ENCODE data around the gene WDR4. TPM values are rescaled to one million over a fixed set of nuclear protein-coding genes. Genes with fewer than 3 reads are reported as not detected.

Gene WDR4
- total and polyA plus RNA-seq, 2 of the 13 experiments (the other 11 are each of a cell fraction or from before 2014, with no cell fraction given), result 11.3 to 14.4 TPM

DNA sequence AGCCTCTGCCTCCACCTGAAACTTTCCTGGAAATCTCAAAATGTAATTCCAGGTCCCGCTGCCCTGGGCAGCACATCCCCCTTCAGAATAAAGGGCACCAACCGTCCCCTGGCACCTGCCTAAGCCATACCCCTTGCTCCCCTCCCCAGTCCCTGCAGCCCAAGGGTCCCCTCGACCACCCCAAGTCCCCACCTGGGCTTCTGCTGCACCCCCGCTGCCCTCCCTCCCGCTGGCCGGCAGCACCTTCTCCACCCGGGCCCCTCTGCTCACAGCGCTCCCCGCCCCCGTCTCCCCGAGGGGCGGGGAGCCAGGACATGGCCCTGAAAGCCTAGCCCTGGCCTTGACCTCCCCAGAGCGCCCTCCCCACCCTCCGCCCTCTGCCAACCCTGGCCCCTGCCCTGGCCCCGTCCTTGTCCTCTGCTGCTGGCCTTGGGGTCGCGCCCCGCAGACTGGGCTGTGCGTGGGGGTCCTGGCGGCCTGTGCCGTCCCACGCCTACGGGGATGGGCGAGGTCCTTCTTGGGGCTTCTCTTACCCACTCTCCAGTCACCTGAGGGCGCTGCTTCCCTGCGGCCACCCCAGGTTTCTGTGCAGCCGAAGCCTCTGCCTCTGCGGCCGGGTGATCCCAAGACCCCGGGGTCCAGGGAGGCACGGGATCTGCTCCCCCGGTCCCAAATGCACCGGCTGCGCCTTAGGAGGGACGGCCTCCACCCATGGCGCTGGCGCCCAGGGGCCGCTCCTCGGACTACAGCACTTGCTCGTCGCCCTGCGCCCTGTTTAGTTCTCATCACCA is 41.7 kb downstream of the WDR4 start (continued):
- TF ChIP-seq ZBTB3 (CRISPR knock-in tag; IDR thresholded peaks at IDR 0.05; ENCODE audit: borderline replicate concordance, low read depth) (no peak), ATM (IDR thresholded peaks at IDR 0.05; ENCODE audit: borderline replicate concordance) (no peak), ZNF605 (CRISPR knock-in tag; IDR thresholded peaks at IDR 0.05) (no peak), ETV6 (CRISPR knock-in tag; conservative IDR thresholded peaks at IDR 0.05) (no peak), U2AF1 (optimal IDR thresholded peaks at IDR 0.05; ENCODE audit: low read depth, low read length) (no peak), LCORL (IDR thresholded peaks at IDR 0.05) (no peak), LCORL (CRISPR knock-in tag; IDR thresholded peaks at IDR 0.05) (no peak), ZNF230 (CRISPR knock-in tag; IDR thresholded peaks at IDR 0.05) (no peak), AGO2 (optimal IDR thresholded peaks at IDR 0.05; ENCODE audit: low read depth, low read length) (peak; percentile 90), KLF15 (CRISPR knock-in tag; IDR thresholded peaks at IDR 0.05; ENCODE audit: borderline replicate concordance) (no peak), SP140L (CRISPR knock-in tag; IDR thresholded peaks at IDR 0.05; ENCODE audit: borderline replicate concordance) (no peak), NPAS2 (CRISPR knock-in tag; IDR thresholded peaks at IDR 0.05; ENCODE audit: borderline replicate concordance) (no peak), ZFP82 (CRISPR knock-in tag; IDR thresholded peaks at IDR 0.05; ENCODE audit: borderline replicate concordance) (no peak), SOX5 (CRISPR knock-in tag; IDR thresholded peaks at IDR 0.05; ENCODE audit: borderline replicate concordance) (no peak), HNRNPL (IDR thresholded peaks at IDR 0.05; ENCODE audit: low read depth, low read length) (no peak), HMG20A (CRISPR knock-in tag; IDR thresholded peaks at IDR 0.05; ENCODE audit: borderline replicate concordance) (no peak)
- TF ChIP-seq, protein P1, sequence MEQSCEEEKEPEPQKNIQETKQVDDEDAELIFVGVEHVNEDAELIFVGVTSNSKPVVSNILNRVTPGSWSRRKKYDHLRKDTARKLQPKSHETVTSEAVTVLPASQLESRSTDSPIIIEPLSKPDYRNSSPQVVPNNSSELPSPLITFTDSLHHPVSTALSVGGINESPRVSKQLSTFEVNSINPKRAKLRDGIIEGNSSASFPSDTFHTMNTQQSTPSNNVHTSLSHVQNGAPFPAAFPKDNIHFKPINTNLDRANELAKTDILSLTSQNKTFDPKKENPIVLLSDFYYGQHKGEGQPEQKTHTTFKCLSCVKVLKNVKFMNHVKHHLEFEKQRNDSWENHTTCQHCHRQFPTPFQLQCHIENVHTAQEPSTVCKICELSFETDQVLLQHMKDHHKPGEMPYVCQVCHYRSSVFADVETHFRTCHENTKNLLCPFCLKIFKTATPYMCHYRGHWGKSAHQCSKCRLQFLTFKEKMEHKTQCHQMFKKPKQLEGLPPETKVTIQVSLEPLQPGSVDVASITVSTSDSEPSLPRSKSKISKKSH (CRISPR knock-in tag; IDR thresholded peaks at IDR 0.05; ENCODE audit: borderline replicate concordance), result no peak
- TF ChIP-seq, protein P2, sequence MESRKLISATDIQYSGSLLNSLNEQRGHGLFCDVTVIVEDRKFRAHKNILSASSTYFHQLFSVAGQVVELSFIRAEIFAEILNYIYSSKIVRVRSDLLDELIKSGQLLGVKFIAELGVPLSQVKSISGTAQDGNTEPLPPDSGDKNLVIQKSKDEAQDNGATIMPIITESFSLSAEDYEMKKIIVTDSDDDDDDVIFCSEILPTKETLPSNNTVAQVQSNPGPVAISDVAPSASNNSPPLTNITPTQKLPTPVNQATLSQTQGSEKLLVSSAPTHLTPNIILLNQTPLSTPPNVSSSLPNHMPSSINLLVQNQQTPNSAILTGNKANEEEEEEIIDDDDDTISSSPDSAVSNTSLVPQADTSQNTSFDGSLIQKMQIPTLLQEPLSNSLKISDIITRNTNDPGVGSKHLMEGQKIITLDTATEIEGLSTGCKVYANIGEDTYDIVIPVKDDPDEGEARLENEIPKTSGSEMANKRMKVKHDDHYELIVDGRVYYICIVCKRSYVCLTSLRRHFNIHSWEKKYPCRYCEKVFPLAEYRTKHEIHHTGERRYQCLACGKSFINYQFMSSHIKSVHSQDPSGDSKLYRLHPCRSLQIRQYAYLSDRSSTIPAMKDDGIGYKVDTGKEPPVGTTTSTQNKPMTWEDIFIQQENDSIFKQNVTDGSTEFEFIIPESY (CRISPR knock-in tag; IDR thresholded peaks at IDR 0.05), result peak; percentile 9; the same call in 1 of the 2 replicates
- TF ChIP-seq, protein P3, sequence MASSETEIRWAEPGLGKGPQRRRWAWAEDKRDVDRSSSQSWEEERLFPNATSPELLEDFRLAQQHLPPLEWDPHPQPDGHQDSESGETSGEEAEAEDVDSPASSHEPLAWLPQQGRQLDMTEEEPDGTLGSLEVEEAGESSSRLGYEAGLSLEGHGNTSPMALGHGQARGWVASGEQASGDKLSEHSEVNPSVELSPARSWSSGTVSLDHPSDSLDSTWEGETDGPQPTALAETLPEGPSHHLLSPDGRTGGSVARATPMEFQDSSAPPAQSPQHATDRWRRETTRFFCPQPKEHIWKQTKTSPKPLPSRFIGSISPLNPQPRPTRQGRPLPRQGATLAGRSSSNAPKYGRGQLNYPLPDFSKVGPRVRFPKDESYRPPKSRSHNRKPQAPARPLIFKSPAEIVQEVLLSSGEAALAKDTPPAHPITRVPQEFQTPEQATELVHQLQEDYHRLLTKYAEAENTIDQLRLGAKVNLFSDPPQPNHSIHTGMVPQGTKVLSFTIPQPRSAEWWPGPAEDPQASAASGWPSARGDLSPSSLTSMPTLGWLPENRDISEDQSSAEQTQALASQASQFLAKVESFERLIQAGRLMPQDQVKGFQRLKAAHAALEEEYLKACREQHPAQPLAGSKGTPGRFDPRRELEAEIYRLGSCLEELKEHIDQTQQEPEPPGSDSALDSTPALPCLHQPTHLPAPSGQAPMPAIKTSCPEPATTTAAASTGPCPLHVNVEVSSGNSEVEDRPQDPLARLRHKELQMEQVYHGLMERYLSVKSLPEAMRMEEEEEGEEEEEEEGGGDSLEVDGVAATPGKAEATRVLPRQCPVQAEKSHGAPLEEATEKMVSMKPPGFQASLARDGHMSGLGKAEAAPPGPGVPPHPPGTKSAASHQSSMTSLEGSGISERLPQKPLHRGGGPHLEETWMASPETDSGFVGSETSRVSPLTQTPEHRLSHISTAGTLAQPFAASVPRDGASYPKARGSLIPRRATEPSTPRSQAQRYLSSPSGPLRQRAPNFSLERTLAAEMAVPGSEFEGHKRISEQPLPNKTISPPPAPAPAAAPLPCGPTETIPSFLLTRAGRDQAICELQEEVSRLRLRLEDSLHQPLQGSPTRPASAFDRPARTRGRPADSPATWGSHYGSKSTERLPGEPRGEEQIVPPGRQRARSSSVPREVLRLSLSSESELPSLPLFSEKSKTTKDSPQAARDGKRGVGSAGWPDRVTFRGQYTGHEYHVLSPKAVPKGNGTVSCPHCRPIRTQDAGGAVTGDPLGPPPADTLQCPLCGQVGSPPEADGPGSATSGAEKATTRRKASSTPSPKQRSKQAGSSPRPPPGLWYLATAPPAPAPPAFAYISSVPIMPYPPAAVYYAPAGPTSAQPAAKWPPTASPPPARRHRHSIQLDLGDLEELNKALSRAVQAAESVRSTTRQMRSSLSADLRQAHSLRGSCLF (CRISPR knock-in tag; IDR thresholded peaks at IDR 0.05; ENCODE audit: borderline replicate concordance), result no peak

Data from HepG2 (cell line).